Activated CD8-positive, alpha-beta memory T cell treated with anti-CD3 and anti-CD28 coated beads for 36 hours (primary cell): Measurements from ENCODE around the gene DAD1. TPM values are rescaled to one million over a fixed set of nuclear protein-coding genes. Genes with fewer than 3 reads are reported as not detected.

Experiments used
- CTCF ChIA-PET: fragments of 350-600 bp; sonication (Branson Sonifier 250); formaldehyde crosslinking; loops from one replicate; lab custom pipeline; 2021; ENCODE audit warnings: antibody characterized with exemption; lab: Charles Lee
- POLR2A ChIA-PET: fragments of 350-600 bp; sonication (Branson Sonifier 250); formaldehyde crosslinking; loops from one replicate; lab custom pipeline; 2021; ENCODE audit warnings: antibody characterized with exemption; lab: Charles Lee
- total RNA-seq, 2 experiments: library from RNA; stranded (reverse); gene quantifications; one replicate each; pipeline ENCODE4 v1.2.3, GENCODE V29; 2021

Gene DAD1
- total RNA-seq, 2 experiments from 2014 or later, result 292 to 295 TPM

DNA sequence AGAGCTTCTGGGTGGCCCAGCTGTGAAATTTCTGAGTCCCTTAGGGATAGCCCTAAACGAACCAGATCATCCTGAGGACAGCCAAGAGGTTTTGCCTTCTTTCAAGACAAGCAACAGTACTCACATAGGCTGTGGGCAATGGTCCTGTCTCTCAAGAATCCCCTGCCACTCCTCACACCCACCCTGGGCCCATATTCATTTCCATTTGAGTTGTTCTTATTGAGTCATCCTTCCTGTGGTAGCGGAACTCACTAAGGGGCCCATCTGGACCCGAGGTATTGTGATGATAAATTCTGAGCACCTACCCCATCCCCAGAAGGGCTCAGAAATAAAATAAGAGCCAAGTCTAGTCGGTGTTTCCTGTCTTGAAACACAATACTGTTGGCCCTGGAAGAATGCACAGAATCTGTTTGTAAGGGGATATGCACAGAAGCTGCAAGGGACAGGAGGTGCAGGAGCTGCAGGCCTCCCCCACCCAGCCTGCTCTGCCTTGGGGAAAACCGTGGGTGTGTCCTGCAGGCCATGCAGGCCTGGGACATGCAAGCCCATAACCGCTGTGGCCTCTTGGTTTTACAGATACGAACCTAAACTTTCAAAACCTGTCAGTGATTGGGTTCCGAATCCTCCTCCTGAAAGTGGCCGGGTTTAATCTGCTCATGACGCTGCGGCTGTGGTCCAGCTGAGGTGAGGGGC is 38.9 kb downstream of the DAD1 start:
- POLR2A ChIA-PET, result interaction anchor here (0.5 to 12.2 kb wide), 12 partner anchors 8 to 553 kb away, joined by 3 to 125 read pairs (median 4); no protein-coding TSS in a partner anchor

DNA sequence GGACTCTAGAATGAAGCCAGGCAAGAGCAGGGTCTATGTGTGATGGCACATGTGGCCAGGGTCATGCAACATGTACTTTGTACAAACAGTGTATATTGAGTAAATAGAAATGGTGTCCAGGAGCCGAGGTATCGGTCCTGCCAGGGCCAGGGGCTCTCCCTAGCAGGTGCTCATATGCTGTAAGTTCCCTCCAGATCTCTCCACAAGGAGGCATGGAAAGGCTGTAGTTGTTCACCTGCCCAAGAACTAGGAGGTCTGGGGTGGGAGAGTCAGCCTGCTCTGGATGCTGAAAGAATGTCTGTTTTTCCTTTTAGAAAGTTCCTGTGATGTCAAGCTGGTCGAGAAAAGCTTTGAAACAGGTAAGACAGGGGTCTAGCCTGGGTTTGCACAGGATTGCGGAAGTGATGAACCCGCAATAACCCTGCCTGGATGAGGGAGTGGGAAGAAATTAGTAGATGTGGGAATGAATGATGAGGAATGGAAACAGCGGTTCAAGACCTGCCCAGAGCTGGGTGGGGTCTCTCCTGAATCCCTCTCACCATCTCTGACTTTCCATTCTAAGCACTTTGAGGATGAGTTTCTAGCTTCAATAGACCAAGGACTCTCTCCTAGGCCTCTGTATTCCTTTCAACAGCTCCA is 39.6 kb downstream of the DAD1 start:
- POLR2A ChIA-PET, result interaction anchor here (0.6 to 12.2 kb wide), 11 partner anchors 9 to 552 kb away, joined by 3 to 125 read pairs (median 5); no protein-coding TSS in a partner anchor
- CTCF ChIA-PET, result interaction anchor here (0.6 to 2.9 kb wide), 12 partner anchors 9 to 909 kb away, joined by 3 to 16 read pairs (median 4); no protein-coding TSS in a partner anchor

More for the DNA sequence above, 38.9 kb downstream of the DAD1 start:
- CTCF ChIA-PET, result interaction anchor here (0.9 to 2.9 kb wide), 11 partner anchors 8 to 572 kb away, joined by 3 to 16 read pairs (median 4); no protein-coding TSS in a partner anchor

DNA sequence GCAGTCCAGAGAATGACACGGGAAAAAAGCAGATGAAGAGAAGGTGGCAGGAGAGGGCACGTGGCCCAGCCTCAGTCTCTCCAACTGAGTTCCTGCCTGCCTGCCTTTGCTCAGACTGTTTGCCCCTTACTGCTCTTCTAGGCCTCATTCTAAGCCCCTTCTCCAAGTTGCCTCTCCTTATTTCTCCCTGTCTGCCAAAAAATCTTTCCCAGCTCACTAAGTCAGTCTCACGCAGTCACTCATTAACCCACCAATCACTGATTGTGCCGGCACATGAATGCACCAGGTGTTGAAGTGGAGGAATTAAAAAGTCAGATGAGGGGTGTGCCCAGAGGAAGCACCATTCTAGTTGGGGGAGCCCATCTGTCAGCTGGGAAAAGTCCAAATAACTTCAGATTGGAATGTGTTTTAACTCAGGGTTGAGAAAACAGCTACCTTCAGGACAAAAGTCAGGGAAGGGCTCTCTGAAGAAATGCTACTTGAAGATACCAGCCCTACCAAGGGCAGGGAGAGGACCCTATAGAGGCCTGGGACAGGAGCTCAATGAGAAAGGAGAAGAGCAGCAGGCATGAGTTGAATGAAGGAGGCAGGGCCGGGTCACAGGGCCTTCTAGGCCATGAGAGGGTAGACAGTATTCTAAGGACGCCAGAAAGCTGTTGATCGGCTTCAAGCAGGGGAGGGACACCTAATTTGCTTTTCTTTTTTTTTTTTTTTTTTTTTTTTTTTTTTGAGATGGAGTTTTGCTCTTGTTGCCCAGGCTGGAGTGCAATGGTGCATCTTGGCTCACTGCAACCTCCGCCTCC is 40.9 kb downstream of the DAD1 start:
- ChIA-PET POLR2A (interaction anchor here (0.6 to 12.2 kb wide), 11 partner anchors 7 to 707 kb away, joined by 3 to 125 read pairs (median 4); no protein-coding TSS in a partner anchor), CTCF (interaction anchor here (0.9 to 4.3 kb wide), 8 partner anchors 7 to 26 kb away, joined by 3 to 27 read pairs (median 4); no protein-coding TSS in a partner anchor)

DNA sequence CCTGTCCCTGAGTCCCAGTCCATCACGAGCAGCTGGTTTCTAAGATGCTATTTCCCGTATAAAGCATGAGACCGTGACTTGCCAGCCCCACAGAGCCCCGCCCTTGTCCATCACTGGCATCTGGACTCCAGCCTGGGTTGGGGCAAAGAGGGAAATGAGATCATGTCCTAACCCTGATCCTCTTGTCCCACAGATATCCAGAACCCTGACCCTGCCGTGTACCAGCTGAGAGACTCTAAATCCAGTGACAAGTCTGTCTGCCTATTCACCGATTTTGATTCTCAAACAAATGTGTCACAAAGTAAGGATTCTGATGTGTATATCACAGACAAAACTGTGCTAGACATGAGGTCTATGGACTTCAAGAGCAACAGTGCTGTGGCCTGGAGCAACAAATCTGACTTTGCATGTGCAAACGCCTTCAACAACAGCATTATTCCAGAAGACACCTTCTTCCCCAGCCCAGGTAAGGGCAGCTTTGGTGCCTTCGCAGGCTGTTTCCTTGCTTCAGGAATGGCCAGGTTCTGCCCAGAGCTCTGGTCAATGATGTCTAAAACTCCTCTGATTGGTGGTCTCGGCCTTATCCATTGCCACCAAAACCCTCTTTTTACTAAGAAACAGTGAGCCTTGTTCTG is 41.6 kb downstream of the DAD1 start:
- ChIA-PET POLR2A (interaction anchor here (0.5 to 12.2 kb wide), 8 partner anchors 7 to 706 kb away, joined by 3 to 125 read pairs (median 4); no protein-coding TSS in a partner anchor), CTCF (interaction anchor here (0.9 to 4.3 kb wide), 6 partner anchors 9 to 433 kb away, joined by 3 to 27 read pairs (median 4); no protein-coding TSS in a partner anchor)

DNA sequence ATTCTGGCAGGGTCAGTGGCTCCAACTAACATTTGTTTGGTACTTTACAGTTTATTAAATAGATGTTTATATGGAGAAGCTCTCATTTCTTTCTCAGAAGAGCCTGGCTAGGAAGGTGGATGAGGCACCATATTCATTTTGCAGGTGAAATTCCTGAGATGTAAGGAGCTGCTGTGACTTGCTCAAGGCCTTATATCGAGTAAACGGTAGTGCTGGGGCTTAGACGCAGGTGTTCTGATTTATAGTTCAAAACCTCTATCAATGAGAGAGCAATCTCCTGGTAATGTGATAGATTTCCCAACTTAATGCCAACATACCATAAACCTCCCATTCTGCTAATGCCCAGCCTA is 42.3 kb downstream of the DAD1 start:
- POLR2A ChIA-PET, result interaction anchor here (0.5 to 12.2 kb wide), 7 partner anchors 7 to 31 kb away, joined by 3 to 125 read pairs (median 4); no protein-coding TSS in a partner anchor
- CTCF ChIA-PET, result interaction anchor here (0.6 to 4.3 kb wide), 5 partner anchors 10 to 433 kb away, joined by 3 to 27 read pairs (median 3); no protein-coding TSS in a partner anchor

DNA sequence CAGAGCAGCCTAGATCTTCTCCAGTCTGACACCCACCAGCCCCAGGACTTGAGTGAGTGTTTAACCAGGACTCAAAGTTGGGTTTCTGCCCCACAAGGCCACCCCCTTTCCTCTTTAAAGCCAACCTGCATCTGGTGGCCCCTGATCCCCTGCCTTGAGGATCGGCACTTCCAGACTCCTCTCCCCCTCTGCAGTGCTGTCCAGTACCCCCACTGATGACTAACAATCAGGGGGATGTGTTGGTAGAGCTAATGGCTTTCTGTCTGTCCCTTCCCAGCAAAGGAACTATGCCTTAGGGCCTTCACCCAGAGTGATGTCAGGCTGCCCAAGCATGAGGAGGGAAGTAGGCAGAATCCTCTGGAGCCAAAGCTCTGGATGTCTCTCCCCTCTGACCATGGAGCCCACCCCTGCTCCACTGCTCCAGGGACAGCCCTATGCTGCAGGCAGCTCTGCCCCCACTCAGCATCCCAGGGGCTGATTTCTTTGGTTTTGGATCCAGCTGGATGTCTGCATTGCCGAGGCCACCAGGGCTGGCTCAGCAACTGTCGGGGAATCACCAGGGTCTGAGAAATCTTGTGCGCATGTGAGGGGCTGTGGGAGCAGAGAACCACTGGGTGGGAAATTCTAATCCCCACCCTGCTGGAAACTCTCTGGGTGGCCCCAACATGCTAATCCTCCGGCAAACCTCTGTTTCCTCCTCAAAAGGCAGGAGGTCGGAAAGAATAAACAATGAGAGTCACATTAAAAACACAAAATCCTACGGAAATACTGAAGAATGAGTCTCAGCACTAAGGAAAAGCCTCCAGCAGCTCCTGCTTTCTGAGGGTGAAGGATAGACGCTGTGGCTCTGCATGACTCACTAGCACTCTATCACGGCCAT is 42.9 kb downstream of the DAD1 start:
- ChIA-PET POLR2A (interaction anchor here (0.7 to 12.2 kb wide), 8 partner anchors 6 to 35 kb away, joined by 3 to 125 read pairs (median 6); no protein-coding TSS in a partner anchor), CTCF (interaction anchor here (0.5 to 4.3 kb wide), 7 partner anchors 10 to 48 kb away, joined by 3 to 27 read pairs (median 3); no protein-coding TSS in a partner anchor)

DNA sequence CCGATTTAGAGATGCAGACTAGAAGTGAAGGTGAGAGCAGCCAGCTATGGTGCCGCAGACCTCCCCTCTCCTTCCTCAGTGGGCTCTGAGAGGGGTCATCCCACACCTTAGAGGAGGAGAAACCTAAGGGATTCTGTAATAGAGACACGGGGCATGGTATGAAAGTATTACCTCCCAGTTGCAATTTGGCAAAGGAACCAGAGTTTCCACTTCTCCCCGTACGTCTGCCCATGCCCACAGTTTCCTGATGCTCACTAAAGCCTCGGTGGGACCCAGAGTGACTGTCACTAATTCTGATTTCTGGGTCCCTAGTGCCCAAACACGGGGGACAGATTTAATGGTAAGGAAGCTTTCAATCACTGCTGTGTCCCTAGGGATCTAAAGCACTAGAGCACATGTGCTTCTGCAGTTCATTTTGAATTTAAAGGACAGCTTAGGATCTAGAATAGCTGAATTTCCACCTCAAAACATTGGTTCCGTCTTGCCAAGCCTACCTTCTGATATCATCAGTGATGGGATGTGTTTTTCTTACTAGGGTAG is 44.1 kb downstream of the DAD1 start:
- POLR2A ChIA-PET, result interaction anchor here (0.7 to 12.2 kb wide), 7 partner anchors 5 to 34 kb away, joined by 3 to 125 read pairs (median 8); no protein-coding TSS in a partner anchor
- CTCF ChIA-PET, result interaction anchor here (1.4 to 4.3 kb wide), 3 partner anchors 11 to 25 kb away, joined by 4 to 27 read pairs (median 6); no protein-coding TSS in a partner anchor

DNA sequence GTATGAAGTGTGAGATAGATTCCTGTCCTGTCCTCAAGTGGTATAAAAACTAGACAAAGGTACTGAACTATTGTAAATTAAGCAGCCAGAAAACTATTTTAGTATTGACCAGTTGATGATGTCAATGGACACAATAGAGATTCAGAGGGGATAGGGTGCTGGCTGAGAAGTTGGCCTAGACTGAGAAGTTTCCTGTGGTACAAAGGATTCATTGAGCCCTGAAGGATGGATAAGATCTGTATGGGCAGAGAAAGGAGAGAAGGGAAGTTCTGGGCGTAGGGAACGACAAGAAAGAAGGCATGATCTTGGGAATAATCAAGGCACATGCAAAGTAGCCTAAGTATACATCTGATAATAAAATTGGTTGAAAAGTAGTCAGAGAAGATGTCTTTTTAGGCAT is 44.6 kb downstream of the DAD1 start:
- ChIA-PET CTCF (interaction anchor here (4.3 kb wide), 1 partner anchor 12 kb away, joined by 27 read pairs; no protein-coding TSS in a partner anchor), POLR2A (interaction anchor here (2.3 kb wide), 1 partner anchor 16 kb away, joined by 11 read pairs; no protein-coding TSS in a partner anchor)

DNA sequence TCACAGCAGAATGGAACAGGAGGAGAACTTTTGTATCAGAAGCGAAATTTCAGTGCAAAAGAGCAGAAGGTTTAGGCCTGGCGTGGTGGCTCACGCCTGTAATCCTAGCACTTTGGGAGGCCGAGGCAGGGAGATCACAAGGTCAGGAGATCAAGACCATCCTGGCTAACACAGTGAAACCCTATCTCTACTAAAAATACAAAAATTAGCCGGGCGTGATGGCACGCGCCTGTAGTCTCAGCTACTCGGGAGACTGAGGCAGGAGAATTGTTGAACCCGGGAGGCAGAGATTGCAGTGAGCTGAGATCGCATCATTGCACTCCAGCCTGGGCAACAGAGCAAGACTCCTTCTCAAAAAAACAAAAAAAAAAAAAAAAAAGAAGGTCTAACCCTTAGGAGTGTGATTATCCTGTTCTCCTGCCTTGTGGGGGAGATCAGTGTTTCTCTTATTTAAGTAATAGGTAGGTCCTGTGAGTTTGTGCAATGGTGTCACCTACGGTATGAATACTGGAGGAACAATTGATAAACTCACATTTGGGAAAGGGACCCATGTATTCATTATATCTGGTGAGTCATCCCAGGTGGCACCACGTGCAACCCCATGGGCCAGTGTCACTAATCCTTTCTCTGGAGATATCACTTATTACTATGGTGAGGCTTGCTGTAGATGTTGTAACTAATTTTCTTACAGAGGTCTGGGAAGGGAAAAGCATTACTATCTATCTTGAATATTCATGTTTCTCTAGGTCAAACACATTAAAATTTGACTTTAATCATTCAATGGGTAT is 45.3 kb downstream of the DAD1 start:
- ChIA-PET CTCF (interaction anchor here (1.8 kb wide), 1 partner anchor 9 kb away, joined by 5 read pairs; no protein-coding TSS in a partner anchor), POLR2A (interaction anchor here (0.6 to 8.2 kb wide), 3 partner anchors 7 to 808 kb away, joined by 8 to 125 read pairs (median 33); no protein-coding TSS in a partner anchor)

DNA sequence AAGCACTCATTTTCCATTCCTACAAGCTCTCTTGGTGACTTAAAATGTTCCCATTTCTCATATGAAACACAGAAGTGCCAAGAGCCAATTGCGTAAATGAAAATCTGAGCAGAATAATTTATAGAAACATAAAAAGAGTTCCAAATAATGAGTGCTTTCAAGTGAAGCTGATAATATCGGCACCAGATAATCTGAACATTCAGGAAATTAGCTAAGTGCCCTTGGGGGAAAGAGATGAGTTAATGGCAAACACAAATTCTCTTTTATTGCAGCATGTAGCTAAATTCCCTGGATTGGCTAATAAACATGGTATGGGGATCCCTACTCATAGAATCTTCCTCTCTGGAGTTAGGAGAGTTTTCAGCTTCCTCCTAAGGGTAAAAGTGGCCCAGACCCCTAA is 46.7 kb downstream of the DAD1 start:
- ChIA-PET CTCF (interaction anchor here (0.6 to 5.1 kb wide), 8 partner anchors 8 to 29 kb away, joined by 3 to 37 read pairs (median 8); no protein-coding TSS in a partner anchor), POLR2A (interaction anchor here (0.6 to 8.2 kb wide), 8 partner anchors 9 to 690 kb away, joined by 3 to 125 read pairs (median 4); no protein-coding TSS in a partner anchor)

DNA sequence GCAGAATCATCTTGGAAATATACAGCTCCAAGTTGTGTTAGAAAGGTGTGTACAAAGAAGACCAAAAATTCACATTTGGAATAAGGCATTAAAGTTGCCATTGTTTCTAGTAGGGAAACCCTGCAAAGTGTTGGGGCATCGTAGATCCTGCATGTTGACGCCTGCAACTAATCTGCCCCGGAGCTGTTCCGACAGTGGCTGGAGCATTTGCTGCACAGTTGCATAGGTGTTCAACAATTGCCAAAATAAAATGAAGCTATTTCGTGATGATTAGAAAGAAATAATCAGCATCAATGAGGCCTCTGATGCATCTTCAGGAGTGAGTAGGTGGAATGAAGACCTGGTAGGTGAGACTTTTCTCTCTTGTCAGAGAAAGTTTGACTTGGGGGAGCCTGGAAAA is 47.3 kb downstream of the DAD1 start:
- ChIA-PET CTCF (interaction anchor here (0.6 to 5.1 kb wide), 7 partner anchors 8 to 773 kb away, joined by 3 to 37 read pairs (median 10); no protein-coding TSS in a partner anchor), POLR2A (interaction anchor here (0.9 to 8.2 kb wide), 8 partner anchors 9 to 1276 kb away, joined by 3 to 125 read pairs (median 4); no protein-coding TSS in a partner anchor)

DNA sequence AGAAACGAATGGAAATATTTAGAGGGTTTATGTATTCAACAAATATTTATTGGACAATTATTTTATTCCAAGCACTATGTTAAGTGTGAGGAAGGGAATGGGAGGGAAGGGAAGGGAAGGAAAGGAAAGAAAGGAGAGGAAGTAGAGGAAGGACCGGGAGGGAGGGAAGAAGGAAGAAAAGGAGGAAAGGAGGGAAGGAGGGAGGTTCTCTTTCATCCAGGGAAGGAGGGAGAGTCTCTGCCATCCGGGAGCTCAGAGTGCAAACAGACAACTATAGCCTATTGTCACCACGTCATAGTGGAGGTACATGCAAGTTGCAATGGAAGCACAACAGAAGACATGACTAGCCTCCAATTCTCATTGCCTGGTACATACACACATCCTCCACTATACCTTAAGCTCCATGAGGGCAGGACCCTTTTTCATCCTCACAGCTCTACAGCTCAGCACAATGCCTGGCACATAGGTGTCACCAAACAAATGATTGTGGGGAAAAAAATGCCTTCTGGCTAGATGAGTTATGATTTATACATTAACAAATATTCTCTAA is 48.1 kb downstream of the DAD1 start:
- ChIA-PET POLR2A (interaction anchor here (0.5 to 8.2 kb wide), 9 partner anchors 9 to 1275 kb away, joined by 3 to 125 read pairs (median 4); partner anchors contain the start of gene DAD1), CTCF (interaction anchor here (1.2 to 5.1 kb wide), 6 partner anchors 9 to 773 kb away, joined by 3 to 37 read pairs (median 10); no protein-coding TSS in a partner anchor)

DNA sequence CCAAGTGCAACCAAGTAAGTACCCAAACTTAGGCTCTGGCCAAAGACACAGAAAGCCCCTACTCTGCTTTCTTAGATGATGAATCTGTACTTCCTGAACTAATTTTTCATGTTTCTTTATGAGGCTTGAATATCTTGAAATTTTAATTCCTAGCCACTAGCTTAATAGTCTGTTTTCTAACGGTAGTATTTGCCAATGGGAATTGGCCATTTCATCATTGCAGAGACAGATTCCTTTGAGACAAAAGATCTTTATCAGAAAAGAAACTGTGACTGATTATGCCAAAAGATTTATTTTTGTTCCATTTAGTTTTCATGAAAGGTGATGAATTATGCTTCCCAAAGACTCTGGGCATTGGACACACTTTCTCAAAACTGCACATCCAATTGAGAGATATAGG is 48.7 kb downstream of the DAD1 start:
- POLR2A ChIA-PET, result interaction anchor here (0.5 to 8.2 kb wide), 5 partner anchors 9 to 675 kb away, joined by 3 to 125 read pairs (median 6); partner anchors contain the start of gene DAD1
- CTCF ChIA-PET, result interaction anchor here (3.0 to 5.1 kb wide), 3 partner anchors 8 to 16 kb away, joined by 11 to 37 read pairs (median 16); no protein-coding TSS in a partner anchor

DNA sequence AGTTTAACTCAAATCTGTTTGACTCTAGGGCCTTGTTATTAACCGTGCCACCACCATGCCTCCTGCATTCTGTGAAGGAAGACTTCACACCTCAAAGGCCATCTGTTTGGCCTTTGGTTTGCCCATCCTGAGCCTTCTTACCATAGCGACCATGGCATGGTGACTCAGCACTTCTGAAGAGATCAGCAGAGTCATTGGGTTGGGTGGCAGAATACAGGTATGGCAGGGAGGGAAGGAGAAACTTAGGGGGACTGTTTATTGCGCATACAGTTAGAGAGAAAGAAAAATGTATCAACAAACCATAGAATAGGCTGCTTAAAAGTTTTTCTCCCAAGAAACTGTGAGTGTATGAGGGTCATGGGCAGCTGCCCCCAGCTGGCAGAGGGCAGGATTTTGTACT is 49.2 kb downstream of the DAD1 start:
- POLR2A ChIA-PET, result interaction anchor here (5.0 to 8.2 kb wide), 2 partner anchors 8 to 11 kb away, joined by 33 to 125 read pairs; no protein-coding TSS in a partner anchor
- CTCF ChIA-PET, result interaction anchor here (1.1 to 5.1 kb wide), 3 partner anchors 10 to 30 kb away, joined by 3 to 37 read pairs (median 16); no protein-coding TSS in a partner anchor
